ENCODE results near the gene CHAF1A. TPM values are rescaled to one million over a fixed set of nuclear protein-coding genes. Genes with fewer than 3 reads are reported as not detected.

The CHAF1A gene
- polyA plus RNA-seq, 1 donor from 2014 or later = 9.4 TPM

- Histone ChIP-seq H3K4me2 (ENCODE audit: low read length) (no peak overlapping the region), H3F3A (ENCODE audit: insufficient read depth, low read length, poor library complexity, severe bottlenecking) (no peaks in the 10 kb centered on the region), H3K4me3 (ENCODE audit: low read length) (no peak overlapping the region), H3K27ac (ENCODE audit: low read length) (no peak overlapping the region), H3K9ac (ENCODE audit: low read length) (no peak overlapping the region), H4K20me1 (ENCODE audit: insufficient read depth) (no peaks in the 10 kb centered on the region), H3K79me2 (replicated peaks; ENCODE audit: insufficient read depth, low read length) (no peaks in the 10 kb centered on the region), H3K27me3 (ENCODE audit: insufficient read depth, low read depth, low read length) (no peaks in the 10 kb centered on the region), H3K36me3 (ENCODE audit: insufficient read depth, low read length) (peaks cover 5% of the 10 kb centered on the region), H3K9me3 (ENCODE audit: low read length) (no peaks in the 10 kb centered on the region), H2AFZ (ENCODE audit: low read depth, low read length) (no peak overlapping the region), H3K9me2 (ENCODE audit: insufficient read depth, low read length) (no peaks in the 10 kb centered on the region)
- TF ChIP-seq EZH2 (IDR thresholded peaks at IDR 0.05; ENCODE audit: borderline replicate concordance, insufficient read depth, low read length, poor library complexity, severe bottlenecking) = no peak
- no peak for TF ChIP-seq POLR2AphosphoS5 (IDR thresholded peaks at IDR 0.05)
- TF ChIP-seq, protein P1, sequence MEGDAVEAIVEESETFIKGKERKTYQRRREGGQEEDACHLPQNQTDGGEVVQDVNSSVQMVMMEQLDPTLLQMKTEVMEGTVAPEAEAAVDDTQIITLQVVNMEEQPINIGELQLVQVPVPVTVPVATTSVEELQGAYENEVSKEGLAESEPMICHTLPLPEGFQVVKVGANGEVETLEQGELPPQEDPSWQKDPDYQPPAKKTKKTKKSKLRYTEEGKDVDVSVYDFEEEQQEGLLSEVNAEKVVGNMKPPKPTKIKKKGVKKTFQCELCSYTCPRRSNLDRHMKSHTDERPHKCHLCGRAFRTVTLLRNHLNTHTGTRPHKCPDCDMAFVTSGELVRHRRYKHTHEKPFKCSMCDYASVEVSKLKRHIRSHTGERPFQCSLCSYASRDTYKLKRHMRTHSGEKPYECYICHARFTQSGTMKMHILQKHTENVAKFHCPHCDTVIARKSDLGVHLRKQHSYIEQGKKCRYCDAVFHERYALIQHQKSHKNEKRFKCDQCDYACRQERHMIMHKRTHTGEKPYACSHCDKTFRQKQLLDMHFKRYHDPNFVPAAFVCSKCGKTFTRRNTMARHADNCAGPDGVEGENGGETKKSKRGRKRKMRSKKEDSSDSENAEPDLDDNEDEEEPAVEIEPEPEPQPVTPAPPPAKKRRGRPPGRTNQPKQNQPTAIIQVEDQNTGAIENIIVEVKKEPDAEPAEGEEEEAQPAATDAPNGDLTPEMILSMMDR (IDR thresholded peaks at IDR 0.05; ENCODE audit: poor library complexity, severe bottlenecking) = no peak
- TF ChIP-seq TAF1 (IDR thresholded peaks at IDR 0.05; ENCODE audit: low read depth) = no peak
- TF ChIP-seq EP300 (conservative IDR thresholded peaks at IDR 0.05; ENCODE audit: poor library complexity, severe bottlenecking) = no peak
- no peak for TF ChIP-seq SMC3 (conservative IDR thresholded peaks at IDR 0.05; ENCODE audit: poor library complexity)
- TF ChIP-seq MXI1 (conservative IDR thresholded peaks at IDR 0.05; ENCODE audit: poor library complexity, severe bottlenecking) = no peak
- no peak for TF ChIP-seq RAD21 (conservative IDR thresholded peaks at IDR 0.05)
- no peak for TF ChIP-seq REST (IDR thresholded peaks at IDR 0.05; ENCODE audit: borderline replicate concordance)
Observed at GRCh38 chr19:4449639-4450028, 47.2 kb downstream of the CHAF1A start.

DNA sequence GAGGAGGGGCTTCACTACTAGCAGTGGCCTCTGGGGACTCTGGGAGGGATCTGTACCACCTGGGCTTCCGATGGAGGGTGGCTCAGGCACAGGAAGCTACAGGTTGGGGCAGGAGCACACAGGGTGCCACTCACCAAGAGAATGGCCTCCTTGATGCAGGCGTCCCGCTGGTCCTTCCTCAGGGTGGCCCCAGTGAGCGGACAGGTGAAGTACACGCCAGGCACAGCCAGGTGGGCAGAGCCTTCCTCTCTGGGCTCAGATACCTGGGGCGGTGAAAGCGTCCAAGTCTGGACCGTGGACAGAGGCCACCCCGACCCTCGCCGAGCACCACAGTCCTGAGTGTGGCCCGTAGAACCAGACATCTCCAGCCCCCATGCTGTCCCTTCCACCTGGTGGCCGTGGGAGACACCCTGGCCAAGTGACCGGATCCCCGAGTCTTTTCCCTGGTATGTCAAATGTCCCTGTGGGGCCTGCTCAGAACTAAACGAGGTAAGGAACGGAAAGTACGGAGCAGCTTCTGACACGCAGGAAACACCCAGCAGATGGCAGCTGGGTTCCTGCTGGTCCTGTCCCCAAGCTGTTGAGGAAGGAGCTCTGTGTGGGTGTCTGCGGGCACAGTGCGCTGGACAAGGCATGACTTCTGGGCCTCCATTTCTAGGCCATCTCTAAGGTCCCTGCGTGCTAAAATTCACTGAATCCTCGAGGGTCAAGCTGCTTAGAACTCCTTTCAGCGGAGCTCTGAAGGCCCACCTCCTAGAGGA, 50.0 kb downstream of the CHAF1A start:
- Histone ChIP-seq H3K9me2 (ENCODE audit: insufficient read depth, low read length) (no peaks in the 10 kb centered on the region), H3F3A (ENCODE audit: insufficient read depth, low read length, poor library complexity, severe bottlenecking) (no peaks in the 10 kb centered on the region), H3K27me3 (ENCODE audit: insufficient read depth, low read depth, low read length) (no peaks in the 10 kb centered on the region), H3K36me3 (ENCODE audit: insufficient read depth, low read length) (peaks cover 5% of the 10 kb centered on the region), H3K4me2 (ENCODE audit: low read length) (no peak overlapping the region), H3K9ac (ENCODE audit: low read length) (no peak overlapping the region), H3K9me3 (ENCODE audit: low read length) (no peaks in the 10 kb centered on the region), H3K79me2 (replicated peaks; ENCODE audit: insufficient read depth, low read length) (peaks cover 10% of the 10 kb centered on the region), H3K27ac (ENCODE audit: low read length) (no peak overlapping the region), H2AFZ (ENCODE audit: low read depth, low read length) (no peak overlapping the region), H4K20me1 (ENCODE audit: insufficient read depth) (no peaks in the 10 kb centered on the region), H3K4me3 (ENCODE audit: low read length) (no peak overlapping the region)
- TF ChIP-seq EP300 (conservative IDR thresholded peaks at IDR 0.05; ENCODE audit: poor library complexity, severe bottlenecking) (no peak), EZH2 (IDR thresholded peaks at IDR 0.05; ENCODE audit: borderline replicate concordance, insufficient read depth, low read length, poor library complexity, severe bottlenecking) (no peak), MXI1 (conservative IDR thresholded peaks at IDR 0.05; ENCODE audit: poor library complexity, severe bottlenecking) (no peak), RAD21 (conservative IDR thresholded peaks at IDR 0.05) (no peak), SMC3 (conservative IDR thresholded peaks at IDR 0.05; ENCODE audit: poor library complexity) (no peak), POLR2AphosphoS5 (IDR thresholded peaks at IDR 0.05) (no peak), REST (IDR thresholded peaks at IDR 0.05; ENCODE audit: borderline replicate concordance) (no peak), TAF1 (IDR thresholded peaks at IDR 0.05; ENCODE audit: low read depth) (no peak)
- TF ChIP-seq, protein P1 (IDR thresholded peaks at IDR 0.05; ENCODE audit: poor library complexity, severe bottlenecking) = no peak
